Stimulated activated CD4-positive, alpha-beta T cell treated with anti-CD3 and anti-CD28 coated beads, Interleukin-12 subunit alpha, Interleukin-12 subunit beta, amount 100 ng/mL, for 48 hours (primary cell): ENCODE measurements around the gene SLC49A4.

Experiments
- DNase-seq, 3 donors: peaks; one replicate each; pipeline ENCODE4 v3.0.0-alpha.2; 2020; ENCODE audit warnings: low read depth in 2 of 3, low spot score in 1 of 3

SLC49A4 gene

GRCh38 chr3:122927726-122928125 lies 132.9 kb downstream of the SLC49A4 start:
- DNase-seq: no peak

- no peak for DNase-seq
Observed at GRCh38 chr3:122928396-122929187, 133.7 kb downstream of the SLC49A4 start.

- no peak for DNase-seq
Observed at GRCh38 chr3:122929188-122930062, 134.6 kb downstream of the SLC49A4 start.

DNA sequence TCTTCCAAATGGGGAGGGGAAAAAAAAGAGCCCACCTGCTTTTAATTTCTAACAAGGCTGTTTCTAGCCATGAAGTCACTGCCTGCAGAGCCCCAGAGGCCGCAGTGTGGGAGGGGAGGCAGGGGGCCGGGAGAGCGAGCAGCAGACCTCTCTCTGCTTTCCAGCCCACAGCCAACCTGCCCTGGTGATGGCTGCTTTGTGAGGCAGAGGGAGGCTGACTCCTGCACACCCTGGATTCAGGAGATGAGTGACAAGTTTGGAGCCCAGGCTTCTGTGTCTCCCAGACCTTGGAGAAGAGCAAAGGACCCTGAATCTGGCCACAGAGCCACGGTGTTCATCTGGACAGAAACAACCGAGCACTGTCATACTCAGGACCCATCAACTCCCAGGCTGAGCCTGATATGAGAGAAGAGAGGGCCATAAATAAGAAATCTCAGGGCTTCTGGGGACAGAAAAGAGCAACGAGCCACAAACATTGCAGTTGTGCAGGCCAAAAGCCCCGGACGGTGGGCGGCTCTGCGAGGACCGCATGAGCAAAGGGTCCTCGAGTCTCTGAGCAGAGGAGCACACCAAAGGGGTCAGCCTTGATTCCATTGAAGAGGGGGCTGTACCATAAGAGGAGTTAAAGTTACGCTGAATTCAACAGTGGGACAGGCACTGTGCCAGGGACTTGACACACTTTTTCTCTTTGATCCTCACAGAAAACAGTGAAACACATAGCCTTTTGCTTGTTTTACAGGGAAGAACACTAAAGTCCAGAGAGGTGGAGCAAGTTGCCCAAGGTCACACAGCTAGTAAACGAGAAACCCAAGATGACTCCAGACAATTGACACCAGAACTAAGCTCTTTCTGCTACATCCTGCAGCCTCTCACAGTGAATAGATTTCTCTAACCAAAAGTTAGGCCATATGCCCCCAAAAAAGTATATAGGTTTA lies 135.5 kb downstream of the SLC49A4 start:
- DNase-seq: no peak
